K562 (cell line): ENCODE measurements around the gene HAPLN2. TPM values are rescaled to one million over a fixed set of nuclear protein-coding genes. Genes with fewer than 3 reads are reported as not detected.
A peak's percentile ranks its signal among the peaks of the same experiment; 100 is the strongest.

Experiments used
- ATAC-seq: fragments of 200-7000 bp; cut with Tn5 transposase; 3 replicates; pipeline ENCODE4 v1.9.1; 2020; ENCODE audit warnings: moderate library complexity
- BruUV-seq: library from RNA; stranded (reverse); fragments of 400-500 nt; replicated peaks from 2 replicates; lab custom pipeline; 2021; lab: Mats Ljungman, UMichigan
- CTCF ChIA-PET: fragments of 300-600 bp; formaldehyde crosslinking; extraction: SDS; loops from one replicate; lab custom pipeline; 2021; ENCODE audit warnings: low intra/inter-chr PET ratio; lab: Yijun Ruan, JAX
- POLR2A ChIA-PET: fragments of 300-600, 350-650 bp; sonication (Branson Sonifier 250); formaldehyde crosslinking; extraction: SDS; loops from one replicate; lab custom pipeline; 2021; ENCODE audit warnings: antibody characterized with exemption, inconsistent platforms; lab: Yijun Ruan, JAX
- DNase-seq, 4 experiments: peaks; one replicate each; pipeline versions ENCODE4 v3.0.0 to v3.0.0-alpha.2; 2011 to 2018; ENCODE audit warnings: low spot score in 3 of 4, mixed read lengths in 3 of 4; ENCODE audit errors: extremely low read depth in 1 of 4
- FAIRE-seq: peaks from 2 replicates; lab custom pipeline; 2011; peaks lifted over from hg19 to GRCh38; lab: Jason Lieb, UNC
- H2AFZ ChIP-seq: 2 replicates; pipeline ENCODE4 v1.6.0; 2011; ENCODE audit warnings: low read depth, low read length, control low read depth, inconsistent platforms
- H3K27ac ChIP-seq: fragments of 200-600 bp; 3 replicates; pipeline ENCODE4 v1.8.0; 2011; ENCODE audit warnings: low read depth, mild to moderate bottlenecking, control low read depth, inconsistent platforms, low read length, moderate library complexity, mixed read lengths; ENCODE audit errors: extremely low read depth
- H3K27me3 ChIP-seq, 2 experiments: fragments of 300-600 bp in 1 of 2; 2 replicates in 1 of 2; 3 replicates in 1 of 2; pipeline versions ENCODE4 v1.6.0 to v1.8.0; 2011; ENCODE audit warnings: inconsistent platforms in 2 of 2, low read length in 2 of 2, mild to moderate bottlenecking in 1 of 2, mixed read lengths in 1 of 2, moderate library complexity in 1 of 2; ENCODE audit not compliant: control insufficient read depth in 2 of 2, insufficient read depth in 2 of 2
- H3K36me3 ChIP-seq: fragments of 300-600 bp; 3 replicates; pipeline ENCODE4 v1.8.0; 2011; ENCODE audit warnings: mild to moderate bottlenecking, low read length, inconsistent platforms; ENCODE audit not compliant: control insufficient read depth, insufficient read depth
- H3K4me1 ChIP-seq, 2 experiments: fragments of 200-600 bp in 1 of 2; replicated peaks in 1 of 2; 2 replicates in 1 of 2; 3 replicates in 1 of 2; pipeline versions ENCODE4 v1.5.1 to v1.8.0; 2011; ENCODE audit warnings: inconsistent platforms in 2 of 2, low read length in 2 of 2, mild to moderate bottlenecking in 1 of 2, mixed read lengths in 1 of 2, moderate library complexity in 1 of 2; ENCODE audit not compliant: control insufficient read depth in 2 of 2, insufficient read depth in 2 of 2
- H3K4me2 ChIP-seq: 2 replicates; pipeline ENCODE4 v1.6.1; 2011; ENCODE audit warnings: low read length, control low read depth, inconsistent platforms, mixed read lengths; ENCODE audit not compliant: insufficient read depth
- H3K4me3 ChIP-seq: fragments of 200-600 bp; sonication (generic), shearing (Covaris generic); 2 replicates; pipeline ENCODE4 v1.5.1; 2016; ENCODE audit warnings: control low read depth, inconsistent platforms
- H3K79me2 ChIP-seq: fragments of 200-600 bp; 3 replicates; pipeline ENCODE4 v1.8.0; 2011; ENCODE audit warnings: low read length, inconsistent platforms; ENCODE audit not compliant: control insufficient read depth, insufficient read depth
- H3K9ac ChIP-seq, 2 experiments: 2 replicates each; pipeline versions ENCODE4 v1.6.0 to v1.6.1; 2011; ENCODE audit warnings: low read depth in 2 of 2, low read length in 2 of 2, control low read depth in 1 of 2, inconsistent platforms in 1 of 2, mild to moderate bottlenecking in 1 of 2, mixed read lengths in 1 of 2; ENCODE audit not compliant: insufficient read depth in 1 of 2
- H3K9me1 ChIP-seq: one replicate; pipeline ENCODE4 v1.6.0; 2011; ENCODE audit warnings: inconsistent platforms, mild to moderate bottlenecking, low read length, moderate library complexity; ENCODE audit not compliant: control insufficient read depth, insufficient read depth
- H3K9me3 ChIP-seq: replicated peaks from 2 replicates; pipeline ENCODE4 v1.5.1; 2011; ENCODE audit warnings: low read depth, low read length, inconsistent platforms; ENCODE audit not compliant: control insufficient read depth, insufficient read depth
- H4K20me1 ChIP-seq: replicated peaks from 2 replicates; pipeline ENCODE4 v1.6.1; 2011; ENCODE audit warnings: low read length, inconsistent platforms, mixed read lengths; ENCODE audit not compliant: control insufficient read depth, insufficient read depth
- BCOR ChIP-seq: fragments of 450-650 bp; IDR thresholded peaks from 2 replicates; pipeline ENCODE4 v1.6.1; 2016
- CBX2 ChIP-seq: fragments of 200-600 bp; sonication (generic); IDR thresholded peaks from one replicate; pipeline ENCODE4 v1.6.1; 2012; ENCODE audit warnings: mild to moderate bottlenecking, low read length, inconsistent platforms; ENCODE audit not compliant: insufficient read depth, poor library complexity, severe bottlenecking
- CBX3 ChIP-seq, 2 experiments: IDR thresholded peaks; 1 replicate in 1 of 2; 2 replicates in 1 of 2; pipeline ENCODE4 v1.6.1; 2012; ENCODE audit warnings: inconsistent platforms in 2 of 2, low read length in 2 of 2, borderline replicate concordance in 1 of 2, control low read depth in 1 of 2
- DPF2 ChIP-seq: fragments of 450-650 bp; IDR thresholded peaks from 2 replicates; pipeline ENCODE4 v1.6.1; 2016
- POLR3G ChIP-seq: IDR thresholded peaks from 2 replicates; pipeline ENCODE4 v1.6.1; 2011; ENCODE audit not compliant: insufficient read length, insufficient replicate concordance; ENCODE audit errors: extremely low read depth
- RBM25 ChIP-seq: fragments of 200-400 bp; formaldehyde crosslinking; IDR thresholded peaks from 2 replicates; pipeline ENCODE4 v1.6.1; 2018; ENCODE audit warnings: low read length, low read depth, moderate library complexity; ENCODE audit not compliant: severe bottlenecking
- SIRT6 ChIP-seq: IDR thresholded peaks from one replicate; pipeline ENCODE4 v1.6.1; 2012; ENCODE audit warnings: low read depth, mild to moderate bottlenecking, control low read depth, inconsistent platforms, low read length, moderate library complexity
- STAG1 ChIP-seq: sonication (generic); formaldehyde crosslinking; IDR thresholded peaks from 2 replicates; pipeline ENCODE4 v1.5.0; 2020; ENCODE audit warnings: missing genetic modification reagents, borderline replicate concordance
- ZNF146 ChIP-seq: IDR thresholded peaks from one replicate; pipeline ENCODE4 v1.6.1; 2018; ENCODE audit warnings: missing compliant biosample characterization; ENCODE audit not compliant: unreplicated experiment
- ZNF785 ChIP-seq: fragments of 250-450 bp; sonication (Bioruptor Pico); IDR thresholded peaks from 2 replicates; pipeline ENCODE4 v1.4.0; 2020; ENCODE audit warnings: mild to moderate bottlenecking
- WGBS: fragments of 100-300 bp; shearing (Covaris generic); methylation state at CpG from one replicate; pipeline ENCODE4 v1.1.6; 2016; ENCODE audit warnings: low coverage, mixed read lengths; ENCODE audit not compliant: insufficient coverage; ENCODE audit errors: missing lambda C conversion rate; 5-methylcytosine and 5-hydroxymethylcytosine counted together
- in situ Hi-C: fragments of 300-500 bp; cut with MboI; formaldehyde crosslinking; loops from 4 replicates; pipeline ENCODE4 v1.15.0; 2018; ENCODE audit warnings: inconsistent platforms, mixed read lengths
- intact Hi-C: fragments of 100-400 bp; cut with micrococcal nuclease; formaldehyde crosslinking; loops from 2 replicates; pipeline ENCODE4 v1.14.2; 2022
- polyA plus RNA-seq, 8 experiments: library from polyadenylated mRNA; depleted of rRNA in 4 of 8; stranded (reverse) in 5 of 8; unstranded in 3 of 8; fragments of >200 nt; fragmentation: Nextera tagmentation in 2 of 8; fragmentation: Illumina TruSeq in 1 of 8; extraction: Ambion mirVana in 2 of 8; extraction: Trizol in 1 of 8; gene quantifications; 2 replicates each; pipeline versions ENCODE4 v1.2.1 to v1.2.3, GENCODE V29; 2011 to 2014; ENCODE audit warnings: inconsistent platforms in 1 of 8, missing spikeins in 1 of 8
- total RNA-seq, 7 experiments: library from RNA; depleted of rRNA in 6 of 7; stranded (reverse); fragments of >200 nt in 6 of 7; fragmentation: Illumina TruSeq in 2 of 7; extraction: Trizol in 2 of 7; gene quantifications; 2 replicates each; pipeline versions ENCODE4 v1.2.1 to v1.2.3, GENCODE V29; 2011 to 2021; ENCODE audit warnings: low replicate concordance in 1 of 7
- TF ChIP-seq, protein P1 (sequence below): fragments of 450-650 bp; formaldehyde crosslinking; IDR thresholded peaks from 2 replicates; pipeline ENCODE4 v1.4.0; 2020; ENCODE audit warnings: mild to moderate bottlenecking, moderate library complexity
- TF ChIP-seq, protein P2 (sequence below), 2 experiments: fragments of 450-650 bp; IDR thresholded peaks; 2 replicates each; pipeline ENCODE4 v1.6.1; 2016
- TF ChIP-seq, protein P3 (sequence below): fragments of 200-800 bp; sonication (Bioruptor generic); IDR thresholded peaks from 2 replicates; pipeline ENCODE4 v1.6.1; 2017; ENCODE audit warnings: missing genetic modification characterization, missing compliant biosample characterization

Gene HAPLN2
- total and polyA plus RNA-seq, 9 of the 15 experiments (the other 6 are each of a cell fraction or from before 2014, with no cell fraction given) = 0.14 to 5.2 (median 3.8) TPM; not detected in 4

DNA sequence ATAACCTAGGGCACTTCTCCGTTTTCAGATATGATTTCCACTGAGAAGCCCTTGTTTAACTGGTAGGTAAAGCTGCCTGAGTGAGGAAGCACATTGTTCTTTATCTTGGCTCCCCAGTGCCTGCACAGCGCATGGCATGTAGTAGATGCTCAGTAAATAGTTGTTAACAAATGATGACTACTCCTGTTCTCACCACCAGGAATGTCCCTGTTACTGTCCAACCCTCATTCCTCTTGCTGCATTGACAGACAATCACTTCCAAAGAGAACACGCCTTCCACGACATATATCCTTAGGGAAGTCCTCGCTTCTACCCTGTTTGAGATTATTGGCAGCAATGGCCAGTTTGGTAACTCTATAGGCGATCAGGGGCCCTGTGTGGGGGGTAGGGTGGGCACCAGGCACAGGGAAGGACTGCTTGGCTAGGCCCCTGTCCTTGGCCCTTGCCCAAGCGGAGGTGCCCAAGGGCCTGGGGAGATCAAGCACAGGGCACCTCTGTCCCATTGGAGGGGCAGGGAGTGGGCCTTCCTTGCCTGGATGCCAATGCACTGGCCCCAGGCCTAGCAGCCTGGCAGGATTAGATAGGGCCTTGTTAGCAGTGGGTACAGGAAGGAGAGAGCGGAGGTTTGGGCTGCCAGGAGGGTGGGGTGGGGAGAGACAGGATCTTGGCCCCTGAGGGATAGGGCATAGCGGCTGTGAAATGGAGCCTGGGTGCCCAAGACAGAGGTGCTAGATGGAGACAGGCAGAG is 47.8 kb downstream of the HAPLN2 start:
- DNase-seq (peak in 1 of 4 experiments; percentile 32), FAIRE-seq (no peak), ATAC-seq (no peak)
- Histone ChIP-seq H3K9ac (peak overlapping the region in 1 of 2 experiments; percentile 84; a peak in 2 of 4 replicates), H2AFZ (no peak overlapping the region), H3K4me2 (no peak overlapping the region), H3K27me3 (no peaks in the 10 kb centered on the region), H3K79me2 (peaks cover 6% of the 10 kb centered on the region; the same call in 1 of the 3 replicates), H4K20me1 (no peaks in the 10 kb centered on the region), H3K4me1 (peaks cover 39 to 80% of the 10 kb centered on the region in 2 experiments), H3K27ac (no peak overlapping the region; the same call in 2 of the 3 replicates), H3K9me3 (no peaks in the 10 kb centered on the region), H3K9me1 (no peaks in the 10 kb centered on the region), H3K36me3 (no peaks in the 10 kb centered on the region), H3K4me3 (no peak overlapping the region)
- 80% methylated on average over 9 of the region's 9 CpGs for WGBS
- intact Hi-C loops (no loop called here), in situ Hi-C loops (no loop called here)
- POLR2A ChIA-PET = interaction anchor here (0.8 kb wide), 1 partner anchor 40 kb away, joined by 3 read pairs; no protein-coding TSS in a partner anchor
- CTCF ChIA-PET = no interaction called here
- BruUV-seq = no TSS peak
- TF ChIP-seq, protein P1, sequence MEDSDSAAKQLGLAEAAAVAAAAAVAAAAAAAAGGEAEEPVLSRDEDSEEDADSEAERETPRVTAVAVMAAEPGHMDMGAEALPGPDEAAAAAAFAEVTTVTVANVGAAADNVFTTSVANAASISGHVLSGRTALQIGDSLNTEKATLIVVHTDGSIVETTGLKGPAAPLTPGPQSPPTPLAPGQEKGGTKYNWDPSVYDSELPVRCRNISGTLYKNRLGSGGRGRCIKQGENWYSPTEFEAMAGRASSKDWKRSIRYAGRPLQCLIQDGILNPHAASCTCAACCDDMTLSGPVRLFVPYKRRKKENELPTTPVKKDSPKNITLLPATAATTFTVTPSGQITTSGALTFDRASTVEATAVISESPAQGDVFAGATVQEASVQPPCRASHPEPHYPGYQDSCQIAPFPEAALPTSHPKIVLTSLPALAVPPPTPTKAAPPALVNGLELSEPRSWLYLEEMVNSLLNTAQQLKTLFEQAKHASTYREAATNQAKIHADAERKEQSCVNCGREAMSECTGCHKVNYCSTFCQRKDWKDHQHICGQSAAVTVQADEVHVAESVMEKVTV (CRISPR knock-in tag) = no peak
- TF ChIP-seq ZNF146 (CRISPR knock-in tag) (no peak), POLR3G (no peak), CBX2 (no peak), RBM25 (peak; percentile 68), STAG1 (CRISPR knock-in tag) (no peak), SIRT6 (no peak), ZNF785 (CRISPR knock-in tag) (no peak), DPF2 (no peak), BCOR (peak; percentile 41; the same call in 1 of the 2 replicates), CBX3 (IDR thresholded peaks at IDR 0.05; ENCODE audit: borderline replicate concordance in 1 of 2, low read length in 2 of 2) (peak in 1 of 2 experiments; percentile 11; a peak in 1 of 3 replicates)
- TF ChIP-seq, protein P2, sequence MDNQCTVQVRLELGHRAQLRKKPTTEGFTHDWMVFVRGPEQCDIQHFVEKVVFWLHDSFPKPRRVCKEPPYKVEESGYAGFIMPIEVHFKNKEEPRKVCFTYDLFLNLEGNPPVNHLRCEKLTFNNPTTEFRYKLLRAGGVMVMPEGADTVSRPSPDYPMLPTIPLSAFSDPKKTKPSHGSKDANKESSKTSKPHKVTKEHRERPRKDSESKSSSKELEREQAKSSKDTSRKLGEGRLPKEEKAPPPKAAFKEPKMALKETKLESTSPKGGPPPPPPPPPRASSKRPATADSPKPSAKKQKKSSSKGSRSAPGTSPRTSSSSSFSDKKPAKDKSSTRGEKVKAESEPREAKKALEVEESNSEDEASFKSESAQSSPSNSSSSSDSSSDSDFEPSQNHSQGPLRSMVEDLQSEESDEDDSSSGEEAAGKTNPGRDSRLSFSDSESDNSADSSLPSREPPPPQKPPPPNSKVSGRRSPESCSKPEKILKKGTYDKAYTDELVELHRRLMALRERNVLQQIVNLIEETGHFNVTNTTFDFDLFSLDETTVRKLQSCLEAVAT (IDR thresholded peaks at IDR 0.05) = no peak
- TF ChIP-seq, protein P3, sequence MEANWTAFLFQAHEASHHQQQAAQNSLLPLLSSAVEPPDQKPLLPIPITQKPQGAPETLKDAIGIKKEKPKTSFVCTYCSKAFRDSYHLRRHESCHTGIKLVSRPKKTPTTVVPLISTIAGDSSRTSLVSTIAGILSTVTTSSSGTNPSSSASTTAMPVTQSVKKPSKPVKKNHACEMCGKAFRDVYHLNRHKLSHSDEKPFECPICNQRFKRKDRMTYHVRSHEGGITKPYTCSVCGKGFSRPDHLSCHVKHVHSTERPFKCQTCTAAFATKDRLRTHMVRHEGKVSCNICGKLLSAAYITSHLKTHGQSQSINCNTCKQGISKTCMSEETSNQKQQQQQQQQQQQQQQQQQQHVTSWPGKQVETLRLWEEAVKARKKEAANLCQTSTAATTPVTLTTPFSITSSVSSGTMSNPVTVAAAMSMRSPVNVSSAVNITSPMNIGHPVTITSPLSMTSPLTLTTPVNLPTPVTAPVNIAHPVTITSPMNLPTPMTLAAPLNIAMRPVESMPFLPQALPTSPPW = no peak
